Measurements from ENCODE around the gene ARHGEF33.

GRCh38 chr2:38866773-38867443 lies 22.8 kb upstream of the ARHGEF33 start:
- TF ChIP-seq CTCF (IDR thresholded peaks at IDR 0.05) (no peak), POLR2A (IDR thresholded peaks at IDR 0.05) (no peak), POLR2AphosphoS5 (IDR thresholded peaks at IDR 0.05) (no peak)
